HL-60 (cell line): ENCODE results near the gene SNAI1.
A peak's percentile ranks its signal among the peaks of the same experiment; 100 is the strongest.

Source experiments
- DNase-seq, 2 experiments: peaks; one replicate each; pipeline ENCODE4 v3.0.0-alpha.2; 2010 to 2020; ENCODE audit warnings: low read depth in 1 of 2, low spot score in 1 of 2
- H3K27ac ChIP-seq: fragments of 250-450 bp; sonication (Bioruptor Pico); replicated peaks from 2 replicates; pipeline ENCODE4 v1.5.1; 2020; ENCODE audit warnings: mild to moderate bottlenecking, moderate library complexity
- H3K27me3 ChIP-seq: fragments of 250-450 bp; sonication (Bioruptor Pico); 2 replicates; pipeline ENCODE4 v1.5.1; 2021; ENCODE audit warnings: mild to moderate bottlenecking, moderate library complexity; ENCODE audit not compliant: insufficient read depth, poor library complexity, severe bottlenecking
- H3K4me3 ChIP-seq: replicated peaks from 2 replicates; pipeline ENCODE4 v1.5.1; 2011; ENCODE audit warnings: mild to moderate bottlenecking, control low read depth, low read length; ENCODE audit not compliant: insufficient read depth
- CTCF ChIP-seq: IDR thresholded peaks from one replicate; pipeline ENCODE4 v1.5.1; 2011; ENCODE audit warnings: low read length, control low read depth, inconsistent platforms; ENCODE audit not compliant: insufficient read depth
- GABPA ChIP-seq: IDR thresholded peaks from 2 replicates; pipeline ENCODE4 v1.6.1; 2012; ENCODE audit warnings: low read depth
- POLR2AphosphoS5 ChIP-seq: IDR thresholded peaks from 2 replicates; pipeline ENCODE4 v1.6.1; 2012; ENCODE audit warnings: low read depth
- REST ChIP-seq: IDR thresholded peaks from 2 replicates; pipeline ENCODE4 v1.6.1; 2012; ENCODE audit warnings: low read depth; ENCODE audit not compliant: insufficient replicate concordance
- SPI1 ChIP-seq: IDR thresholded peaks from 2 replicates; pipeline ENCODE4 v1.6.1; 2012; ENCODE audit warnings: low read depth, mild to moderate bottlenecking, borderline replicate concordance

SNAI1 gene

GRCh38 chr20:49965781-49966305 is 16.9 kb upstream of the SNAI1 start:
- no peak overlapping the region for H3K4me3 ChIP-seq
- no peaks in the 10 kb centered on the region for H3K27me3 ChIP-seq
- TF ChIP-seq SPI1 = no peak
- no peak for TF ChIP-seq GABPA
- no peak for TF ChIP-seq CTCF
- TF ChIP-seq POLR2AphosphoS5 = no peak
- H3K27ac ChIP-seq = no peak overlapping the region
- DNase-seq = peak in 1 of 2 experiments; percentile 43

- Histone ChIP-seq H3K4me3 (no peak overlapping the region), H3K27ac (no peak overlapping the region), H3K27me3 (no peaks in the 10 kb centered on the region)
- no peak for TF ChIP-seq CTCF
- TF ChIP-seq SPI1 = no peak
- no peak for TF ChIP-seq GABPA
- DNase-seq = no peak
Observed at GRCh38 chr20:49966861-49967260, 15.9 kb upstream of the SNAI1 start.

GRCh38 chr20:49969234-49969633 is 13.5 kb upstream of the SNAI1 start:
- Histone ChIP-seq H3K4me3 (no peak overlapping the region), H3K27ac (no peak overlapping the region), H3K27me3 (no peaks in the 10 kb centered on the region)
- DNase-seq = no peak
- TF ChIP-seq POLR2AphosphoS5 (no peak), SPI1 (no peak), CTCF (no peak), GABPA (no peak), REST (no peak)

- H3K27ac ChIP-seq = no peak overlapping the region
- no peak for DNase-seq
- no peak overlapping the region for H3K4me3 ChIP-seq
- no peak for TF ChIP-seq GABPA
- no peak for TF ChIP-seq POLR2AphosphoS5
- TF ChIP-seq SPI1 = no peak
- no peak for TF ChIP-seq REST
- TF ChIP-seq CTCF = no peak
- H3K27me3 ChIP-seq = no peaks in the 10 kb centered on the region
Observed at GRCh38 chr20:49969946-49970345, 12.8 kb upstream of the SNAI1 start.
